Activated CD4-positive, alpha-beta memory T cell treated with anti-CD3 and anti-CD28 coated beads, Interleukin-2, amount 10 ng/mL, durations not matched to agents 7 days and 5 days (primary cell): ENCODE data around the gene PDIA3. TPM values are rescaled to one million over a fixed set of nuclear protein-coding genes. Genes with fewer than 3 reads are reported as not detected.
"Not testable (repeated sequence)": the region's sequence is repeated elsewhere in the genome, so short reads cannot be mapped to it uniquely, and the experiment has no call there.

ENCODE experiments used
- CTCF ChIA-PET: fragments of 350-600 bp; sonication (Branson Sonifier 250); formaldehyde crosslinking; loops from one replicate; lab custom pipeline; 2021; ENCODE audit warnings: antibody characterized with exemption, inconsistent platforms; lab: Charles Lee
- POLR2A ChIA-PET: fragments of 350-600 bp; sonication (Branson Sonifier 250); formaldehyde crosslinking; loops from one replicate; lab custom pipeline; 2021; ENCODE audit warnings: antibody characterized with exemption; lab: Charles Lee
- DNase-seq: peaks from one replicate; pipeline ENCODE4 v3.0.0-alpha.2; 2020
- H3K27ac Mint-ChIP-seq: one replicate; pipeline ENCODE4 v1.8.0; 2021; ENCODE audit warnings: mild to moderate bottlenecking, mixed read lengths
- H3K27me3 Mint-ChIP-seq: one replicate; pipeline ENCODE4 v1.8.0; 2021; ENCODE audit warnings: mixed read lengths
- H3K36me3 Mint-ChIP-seq: one replicate; pipeline ENCODE4 v1.8.0; 2021; ENCODE audit warnings: low read depth, mixed read lengths
- H3K4me1 Mint-ChIP-seq: one replicate; pipeline ENCODE4 v1.8.0; 2021; ENCODE audit warnings: mixed read lengths
- H3K4me3 Mint-ChIP-seq: one replicate; pipeline ENCODE4 v1.8.0; 2021; ENCODE audit warnings: mild to moderate bottlenecking, mixed read lengths
- H3K9me3 Mint-ChIP-seq: one replicate; pipeline ENCODE4 v1.8.0; 2021; ENCODE audit warnings: mixed read lengths
- total RNA-seq, 2 experiments: library from RNA; stranded (reverse); gene quantifications; one replicate each; pipeline ENCODE4 v1.2.3, GENCODE V29; 2021

Gene PDIA3
- total RNA-seq, result 100 to 1,000 TPM; 290 TPM

- CTCF ChIA-PET, result interaction anchor here (0.9 to 1.4 kb wide), 5 partner anchors 23 to 521 kb away, joined by 3 to 4 read pairs (median 3); no protein-coding TSS in a partner anchor
- H3K27ac Mint-ChIP-seq, result peak within 1 kb of the TSS; percentile 91
- H3K4me1 Mint-ChIP-seq, result peaks cover 32% of the 10 kb centered on the region
- POLR2A ChIA-PET, result interaction anchor here (0.7 to 2.6 kb wide), 16 partner anchors 9 to 1138 kb away, joined by 3 to 15 read pairs (median 4); partner anchors contain the start of genes ELL3, HYPK, MFAP1 and SERF2
- peak; percentile 89 for DNase-seq
- H3K4me3 Mint-ChIP-seq, result peak within 1 kb of the TSS; percentile 94
- peaks cover 15% of the 10 kb centered on the region for H3K36me3 Mint-ChIP-seq
- not testable (repeated sequence) for H3K9me3 Mint-ChIP-seq, H3K27me3 Mint-ChIP-seq
Measured at GRCh38 chr15:43746245-43746902, at the start of gene PDIA3. Gene PDIA3, plus strand, starts transcription at chr15:43746438. Its CDS starts 102 bp downstream, at chr15:43746540.

- Mint-ChIP-seq H3K36me3 (no peaks in the 10 kb centered on the region), H3K9me3 (no peaks in the 10 kb centered on the region), H3K27ac (no peak overlapping the region), H3K4me1 (no peaks in the 10 kb centered on the region), H3K4me3 (no peak overlapping the region), H3K27me3 (peaks cover 19% of the 10 kb centered on the region)
- ChIA-PET POLR2A (no interaction called here), CTCF (no interaction called here)
- no peak for DNase-seq
Measured at GRCh38 chr15:43702174-43702573, 44.1 kb upstream of the PDIA3 start.

- DNase-seq, result no peak
- no peak overlapping the region for H3K4me3 Mint-ChIP-seq
- H3K27me3 Mint-ChIP-seq, result peaks cover 14% of the 10 kb centered on the region
- ChIA-PET CTCF (no interaction called here), POLR2A (no interaction called here)
- no peaks in the 10 kb centered on the region for H3K4me1 Mint-ChIP-seq
- no peaks in the 10 kb centered on the region for H3K9me3 Mint-ChIP-seq
- H3K36me3 Mint-ChIP-seq, result no peaks in the 10 kb centered on the region
- no peak overlapping the region for H3K27ac Mint-ChIP-seq
Measured at GRCh38 chr15:43702701-43703424, 43.4 kb upstream of the PDIA3 start.

- POLR2A ChIA-PET, H3K4me3 Mint-ChIP-seq, H3K27ac Mint-ChIP-seq, H3K9me3 Mint-ChIP-seq, H3K27me3 Mint-ChIP-seq, H3K4me1 Mint-ChIP-seq, H3K36me3 Mint-ChIP-seq, CTCF ChIA-PET, DNase-seq: not testable (repeated sequence)
Measured at GRCh38 chr15:43710431-43711131, 35.7 kb upstream of the PDIA3 start.

DNA sequence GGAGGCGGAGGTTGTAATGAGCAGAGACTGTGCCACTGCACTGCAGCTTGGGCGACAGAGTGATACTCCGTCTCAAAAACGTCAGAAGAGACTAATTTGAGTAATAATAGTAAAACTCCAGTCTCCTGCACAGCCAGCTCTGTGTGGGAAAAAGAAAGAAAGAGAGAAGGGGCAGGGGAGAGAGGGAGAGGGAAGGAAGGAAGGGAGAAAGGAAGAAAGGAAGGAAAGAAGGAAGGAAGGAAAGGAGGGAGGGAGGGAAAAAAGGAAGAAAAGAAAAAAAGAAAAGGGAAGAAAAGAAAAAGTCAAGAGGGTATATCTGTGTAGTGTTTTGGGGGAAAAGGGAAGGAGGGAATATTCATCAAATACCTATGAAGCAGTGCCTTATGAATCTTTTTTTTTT is 23.1 kb upstream of the PDIA3 start:
- no peaks in the 10 kb centered on the region for H3K4me1 Mint-ChIP-seq
- no peaks in the 10 kb centered on the region for H3K9me3 Mint-ChIP-seq
- H3K36me3 Mint-ChIP-seq, result no peaks in the 10 kb centered on the region
- DNase-seq, result no peak
- POLR2A ChIA-PET, result no interaction called here
- H3K4me3 Mint-ChIP-seq, result no peak overlapping the region
- H3K27ac Mint-ChIP-seq, result no peak overlapping the region
- CTCF ChIA-PET, result no interaction called here
- peaks cover 13% of the 10 kb centered on the region for H3K27me3 Mint-ChIP-seq

DNA sequence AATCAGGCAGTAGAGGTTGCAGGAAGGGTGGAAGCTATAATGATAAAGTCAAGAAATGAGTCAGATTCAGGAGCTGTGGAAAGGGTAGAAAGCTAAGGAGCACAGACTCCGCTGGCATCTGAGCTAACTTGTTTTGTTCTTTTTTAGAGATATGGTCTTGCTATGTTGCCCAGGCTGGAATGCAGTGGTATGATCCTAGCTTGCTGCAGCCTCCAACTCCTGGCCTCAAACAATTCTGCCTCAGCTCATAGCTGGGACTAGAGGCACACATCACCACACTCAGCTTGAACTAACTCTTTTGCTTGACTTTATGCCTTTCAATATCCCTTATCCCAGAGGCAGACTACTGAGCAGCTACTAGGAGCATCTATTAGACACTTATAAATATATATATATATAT is 19.9 kb upstream of the PDIA3 start:
- H3K4me1 Mint-ChIP-seq, DNase-seq, H3K9me3 Mint-ChIP-seq, POLR2A ChIA-PET, H3K4me3 Mint-ChIP-seq, CTCF ChIA-PET, H3K36me3 Mint-ChIP-seq, H3K27ac Mint-ChIP-seq: not testable (repeated sequence)
- peaks cover 15% of the 10 kb centered on the region for H3K27me3 Mint-ChIP-seq

GRCh38 chr15:43728053-43728725 is 18.0 kb upstream of the PDIA3 start:
- CTCF ChIA-PET, H3K9me3 Mint-ChIP-seq, H3K27ac Mint-ChIP-seq, POLR2A ChIA-PET, H3K4me3 Mint-ChIP-seq, H3K36me3 Mint-ChIP-seq, H3K4me1 Mint-ChIP-seq, DNase-seq: not testable (repeated sequence)
- H3K27me3 Mint-ChIP-seq, result peaks cover 20% of the 10 kb centered on the region

GRCh38 chr15:43735416-43735815 is 10.8 kb upstream of the PDIA3 start:
- POLR2A ChIA-PET, result no interaction called here
- Mint-ChIP-seq H3K36me3 (no peaks in the 10 kb centered on the region), H3K27me3 (peaks cover 13% of the 10 kb centered on the region), H3K4me1 (peaks cover 7% of the 10 kb centered on the region), H3K27ac (no peak overlapping the region), H3K4me3 (no peak overlapping the region), H3K9me3 (no peaks in the 10 kb centered on the region)
- CTCF ChIA-PET, result no interaction called here
- no peak for DNase-seq

GRCh38 chr15:43746903-43747309 is 668 bp downstream of the PDIA3 start:
- H3K4me1 Mint-ChIP-seq, result peaks cover 37% of the 10 kb centered on the region
- ChIA-PET POLR2A (interaction anchor here (0.7 to 2.6 kb wide), 8 partner anchors 30 to 1139 kb away, joined by 3 to 15 read pairs (median 6); partner anchors contain the start of genes ELL3, MFAP1, SERF2 and WDR76), CTCF (interaction anchor here (1.4 kb wide), 1 partner anchor 24 kb away, joined by 4 read pairs; no protein-coding TSS in a partner anchor)
- H3K9me3 Mint-ChIP-seq, DNase-seq, H3K27me3 Mint-ChIP-seq: not testable (repeated sequence)
- H3K27ac Mint-ChIP-seq, result peak overlapping the region; percentile 91
- peaks cover 20% of the 10 kb centered on the region for H3K36me3 Mint-ChIP-seq
- peak overlapping the region; percentile 94 for H3K4me3 Mint-ChIP-seq

DNA sequence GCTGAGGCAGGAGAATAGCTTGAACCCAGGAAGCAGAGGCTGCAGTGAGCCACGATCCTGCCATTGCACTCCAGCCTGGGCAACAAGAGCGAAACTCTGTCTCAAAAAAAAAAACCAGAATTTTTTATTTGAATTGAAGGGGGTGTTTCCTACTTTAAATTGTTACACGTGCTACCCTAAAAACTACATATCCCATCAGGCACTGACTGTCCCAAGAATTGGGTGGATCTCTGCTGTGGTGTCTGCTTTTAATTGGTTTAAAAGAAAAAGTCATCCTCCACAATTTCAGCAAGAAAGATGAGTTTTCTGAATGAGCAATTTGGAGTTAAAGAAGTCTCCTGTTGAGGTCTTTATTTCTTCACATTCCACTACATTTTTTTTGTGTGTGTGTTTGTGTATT is 2.1 kb downstream of the PDIA3 start:
- POLR2A ChIA-PET, result no interaction called here
- Mint-ChIP-seq H3K27me3 (no peaks in the 10 kb centered on the region), H3K4me1 (peaks cover 44% of the 10 kb centered on the region), H3K9me3 (no peaks in the 10 kb centered on the region), H3K27ac (peak overlapping the region; percentile 27), H3K4me3 (peak overlapping the region; percentile 94), H3K36me3 (peaks cover 29% of the 10 kb centered on the region)
- no peak for DNase-seq
- CTCF ChIA-PET, result no interaction called here

GRCh38 chr15:43749690-43750345 is 3.6 kb downstream of the PDIA3 start:
- Mint-ChIP-seq H3K4me1 (peaks cover 43% of the 10 kb centered on the region), H3K4me3 (peak overlapping the region; percentile 56), H3K36me3 (peaks cover 40% of the 10 kb centered on the region)

GRCh38 chr15:43751885-43752284 is 5.6 kb downstream of the PDIA3 start:
- H3K4me3 Mint-ChIP-seq, result no peak overlapping the region
- POLR2A ChIA-PET, result no interaction called here
- H3K27ac Mint-ChIP-seq, result peak overlapping the region; percentile 4
- H3K27me3 Mint-ChIP-seq, result no peaks in the 10 kb centered on the region
- H3K9me3 Mint-ChIP-seq, result no peaks in the 10 kb centered on the region
- CTCF ChIA-PET, result interaction anchor here (1.3 kb wide), 1 partner anchor 25 kb away, joined by 4 read pairs; the partner anchor contains the start of gene ELL3
- H3K4me1 Mint-ChIP-seq, result peaks cover 40% of the 10 kb centered on the region
- peaks cover 54% of the 10 kb centered on the region for H3K36me3 Mint-ChIP-seq
- no peak for DNase-seq

More at GRCh38 chr15:43749690-43750345, 3.6 kb downstream of the PDIA3 start:
- Mint-ChIP-seq H3K9me3 (no peaks in the 10 kb centered on the region), H3K27ac (peak overlapping the region; percentile 83), H3K27me3 (no peaks in the 10 kb centered on the region)
- ChIA-PET POLR2A (interaction anchor here (0.6 to 2.3 kb wide), 7 partner anchors 24 to 783 kb away, joined by 3 to 16 read pairs (median 4); partner anchors contain the start of genes ELL3, HYPK, MFAP1 and SERINC4), CTCF (interaction anchor here (0.6 to 0.8 kb wide), 4 partner anchors 19 to 404 kb away, joined by 3 to 5 read pairs (median 3); no protein-coding TSS in a partner anchor)
- peak; percentile 60 for DNase-seq
